Upper lobe of right lung (tissue), 1 donor: Measurements from ENCODE around the gene ZNF670. TPM values are rescaled to one million over a fixed set of nuclear protein-coding genes. Genes with fewer than 3 reads are reported as not detected.

Experiments
- ATAC-seq: fragments of 200-7000 bp; cut with Tn5 transposase; one replicate; pipeline ENCODE4 v1.9.1; 2020; ENCODE audit warnings: mild to moderate bottlenecking, moderate library complexity
- DNase-seq: peaks from one replicate; pipeline ENCODE4 v3.0.0-alpha.2; 2020
- H3K27ac ChIP-seq: fragments of 200-600 bp; one replicate; pipeline ENCODE4 v1.8.0; 2022
- H3K27me3 ChIP-seq: fragments of 200-600 bp; one replicate; pipeline ENCODE4 v1.8.0; 2022; ENCODE audit warnings: mild to moderate bottlenecking
- H3K36me3 ChIP-seq: fragments of 200-600 bp; one replicate; pipeline ENCODE4 v1.8.0; 2022
- H3K4me1 ChIP-seq: fragments of 200-600 bp; one replicate; pipeline ENCODE4 v1.8.0; 2022
- H3K4me3 ChIP-seq: fragments of 200-600 bp; one replicate; pipeline ENCODE4 v1.8.0; 2022; ENCODE audit warnings: mild to moderate bottlenecking
- H3K9me3 ChIP-seq: fragments of 200-600 bp; one replicate; pipeline ENCODE4 v1.8.0; 2022
- intact Hi-C: fragments of 100-400 bp; cut with DNase I; formaldehyde crosslinking; loops from one replicate; pipeline ENCODE4 v1.11.0; 2022
- total RNA-seq: library from RNA; stranded (reverse); fragmentation: NEBNext Ultra II Directional; extraction: Animal tissue kit (Norgen Biotek cat#: 25700); gene quantifications from one replicate; pipeline ENCODE4 v1.2.1, GENCODE V29; 2021
- TF ChIP-seq, protein P1 (sequence below): fragments of 200-600 bp; IDR thresholded peaks from one replicate; pipeline ENCODE4 v1.8.0; 2022; ENCODE audit warnings: antibody characterized with exemption
- donor health status: DM: no; HTN: yes; CAD: no; lungs with severe emphysema.

Gene ZNF670
- total RNA-seq, 1 donor from 2014 or later, result 3.2 TPM

DNA sequence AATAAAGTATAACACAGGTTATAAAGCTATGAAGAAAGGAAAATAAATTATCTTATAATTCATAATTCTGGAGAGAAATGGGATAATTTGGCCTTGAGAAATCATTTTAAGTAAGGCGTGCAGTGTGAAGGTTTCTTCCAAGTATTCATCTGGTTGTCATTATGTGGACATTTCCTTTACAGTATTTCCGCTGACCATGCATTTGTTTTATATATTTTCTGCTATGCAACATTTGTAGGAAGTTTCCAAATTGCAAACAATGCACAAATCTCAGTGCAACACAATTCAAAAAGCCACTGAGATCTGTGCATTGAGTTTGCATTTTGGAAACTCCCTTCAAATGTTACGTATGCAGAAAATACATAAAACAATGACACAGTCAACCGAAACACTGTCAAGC is 17.8 kb downstream of the ZNF670 start:
- no peak overlapping the region for H3K4me3 ChIP-seq
- H3K27ac ChIP-seq, result no peak overlapping the region
- TF ChIP-seq, protein P1, sequence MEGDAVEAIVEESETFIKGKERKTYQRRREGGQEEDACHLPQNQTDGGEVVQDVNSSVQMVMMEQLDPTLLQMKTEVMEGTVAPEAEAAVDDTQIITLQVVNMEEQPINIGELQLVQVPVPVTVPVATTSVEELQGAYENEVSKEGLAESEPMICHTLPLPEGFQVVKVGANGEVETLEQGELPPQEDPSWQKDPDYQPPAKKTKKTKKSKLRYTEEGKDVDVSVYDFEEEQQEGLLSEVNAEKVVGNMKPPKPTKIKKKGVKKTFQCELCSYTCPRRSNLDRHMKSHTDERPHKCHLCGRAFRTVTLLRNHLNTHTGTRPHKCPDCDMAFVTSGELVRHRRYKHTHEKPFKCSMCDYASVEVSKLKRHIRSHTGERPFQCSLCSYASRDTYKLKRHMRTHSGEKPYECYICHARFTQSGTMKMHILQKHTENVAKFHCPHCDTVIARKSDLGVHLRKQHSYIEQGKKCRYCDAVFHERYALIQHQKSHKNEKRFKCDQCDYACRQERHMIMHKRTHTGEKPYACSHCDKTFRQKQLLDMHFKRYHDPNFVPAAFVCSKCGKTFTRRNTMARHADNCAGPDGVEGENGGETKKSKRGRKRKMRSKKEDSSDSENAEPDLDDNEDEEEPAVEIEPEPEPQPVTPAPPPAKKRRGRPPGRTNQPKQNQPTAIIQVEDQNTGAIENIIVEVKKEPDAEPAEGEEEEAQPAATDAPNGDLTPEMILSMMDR, result no peak
- H3K27me3 ChIP-seq, result no peaks in the 10 kb centered on the region
- DNase-seq (no peak), ATAC-seq (no peak)
- intact Hi-C loops, result no loop called here
- no peaks in the 10 kb centered on the region for H3K4me1 ChIP-seq
- no peaks in the 10 kb centered on the region for H3K36me3 ChIP-seq
- peaks cover 21% of the 10 kb centered on the region for H3K9me3 ChIP-seq

DNA sequence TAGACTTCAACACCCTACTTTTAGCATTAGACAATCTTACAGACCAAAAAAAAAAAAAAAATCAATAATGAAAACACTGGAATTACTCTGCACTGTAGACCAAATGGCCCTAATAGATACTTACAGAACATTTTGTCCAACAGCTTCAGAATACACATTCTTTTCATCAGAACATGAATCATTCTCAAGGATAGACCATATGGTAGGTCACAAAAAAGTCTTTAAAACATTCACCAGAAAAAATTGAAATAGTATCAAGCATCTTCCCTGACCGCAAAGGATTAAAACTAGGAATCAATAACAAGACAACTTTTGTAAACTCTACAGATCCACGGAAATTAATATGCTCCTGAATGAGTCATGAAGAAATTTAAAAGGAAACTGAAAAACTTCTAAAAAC is 22.5 kb downstream of the ZNF670 start:
- Histone ChIP-seq H3K4me3 (no peak overlapping the region), H3K4me1 (no peaks in the 10 kb centered on the region), H3K36me3 (no peaks in the 10 kb centered on the region), H3K27me3 (no peaks in the 10 kb centered on the region), H3K27ac (no peak overlapping the region), H3K9me3 (peaks cover 24% of the 10 kb centered on the region)
- TF ChIP-seq, protein P1, result no peak
- ATAC-seq (no peak), DNase-seq (no peak)
- intact Hi-C loops, result no loop called here

GRCh38 chr1:247054992-247055415 is 23.6 kb downstream of the ZNF670 start:
- intact Hi-C loops, result no loop called here
- Histone ChIP-seq H3K27me3 (no peaks in the 10 kb centered on the region), H3K4me3 (no peak overlapping the region), H3K36me3 (no peaks in the 10 kb centered on the region), H3K27ac (no peak overlapping the region), H3K9me3 (peaks cover 24% of the 10 kb centered on the region), H3K4me1 (no peaks in the 10 kb centered on the region)
- no peak for ATAC-seq
- no peak for DNase-seq
- TF ChIP-seq, protein P1, result no peak

GRCh38 chr1:247047702-247048101 is 30.9 kb downstream of the ZNF670 start:
- Histone ChIP-seq H3K27me3 (no peaks in the 10 kb centered on the region), H3K4me1 (no peaks in the 10 kb centered on the region), H3K27ac (no peak overlapping the region), H3K4me3 (no peak overlapping the region), H3K9me3 (peaks cover 4% of the 10 kb centered on the region), H3K36me3 (no peaks in the 10 kb centered on the region)
- TF ChIP-seq, protein P1, result no peak
- DNase-seq (no peak), ATAC-seq (no peak)
- intact Hi-C loops, result no loop called here

GRCh38 chr1:247047260-247047659 is 31.4 kb downstream of the ZNF670 start:
- peaks cover 4% of the 10 kb centered on the region for H3K9me3 ChIP-seq

More at GRCh38 chr1:247047260-247047659, 31.4 kb downstream of the ZNF670 start:
- DNase-seq (no peak), ATAC-seq (no peak)
- intact Hi-C loops, result no loop called here
- TF ChIP-seq, protein P1, result no peak
- Histone ChIP-seq H3K27ac (no peak overlapping the region), H3K4me1 (no peaks in the 10 kb centered on the region), H3K4me3 (no peak overlapping the region), H3K27me3 (no peaks in the 10 kb centered on the region), H3K36me3 (no peaks in the 10 kb centered on the region)
